HUES64 (cell line): ENCODE measurements around the gene PROSER3. TPM values are rescaled to one million over a fixed set of nuclear protein-coding genes. Genes with fewer than 3 reads are reported as not detected.
A peak's percentile ranks its signal among the peaks of the same experiment; 100 is the strongest.

Experiments used
- H3K27ac ChIP-seq: 2 replicates; pipeline ENCODE4 v1.7.0; 2013; ENCODE audit warnings: low read depth, low read length, inconsistent platforms
- H3K27me3 ChIP-seq: 2 replicates; pipeline ENCODE4 v1.6.1; 2013; ENCODE audit warnings: mild to moderate bottlenecking, low read length; ENCODE audit not compliant: insufficient read depth
- H3K36me3 ChIP-seq: 2 replicates; pipeline ENCODE4 v1.6.1; 2013; ENCODE audit warnings: mild to moderate bottlenecking, low read length; ENCODE audit not compliant: insufficient read depth
- H3K4me1 ChIP-seq: 2 replicates; pipeline ENCODE4 v1.6.1; 2013; ENCODE audit warnings: mild to moderate bottlenecking, low read length, moderate library complexity; ENCODE audit not compliant: insufficient read depth
- H3K4me3 ChIP-seq: 2 replicates; pipeline ENCODE4 v1.5.1; 2013; ENCODE audit warnings: mild to moderate bottlenecking, low read length, moderate library complexity
- H3K9ac ChIP-seq: 2 replicates; pipeline ENCODE4 v1.6.1; 2013; ENCODE audit warnings: mild to moderate bottlenecking, low read depth, low read length
- H3K9me3 ChIP-seq: 2 replicates; pipeline ENCODE4 v1.6.1; 2013; ENCODE audit warnings: low read depth, low read length; ENCODE audit not compliant: insufficient read depth
- WGBS: fragments of 150-250, 120-280 bp; methylation state at CpG from one replicate; pipeline ENCODE4 v1.1.7; 2013; ENCODE audit warnings: missing lambda C conversion rate; 5-methylcytosine and 5-hydroxymethylcytosine counted together
- polyA plus RNA-seq, 2 experiments: library from polyadenylated mRNA; stranded (reverse); fragments of 50-300 nt; gene quantifications; one replicate each; pipeline ENCODE4 v1.2.3, GENCODE V29; 2013

The PROSER3 gene
- 13.1 TPM for polyA plus RNA-seq (2013, experiment 1 of 2)
- polyA plus RNA-seq (2013, experiment 2 of 2): 21.7 TPM

- WGBS: under 1% methylated on average over 53 of the region's 53 CpGs
- Histone ChIP-seq H3K9me3 (no peaks in the 10 kb centered on the region), H3K4me3 (peak within 1 kb of the TSS; percentile 98), H3K4me1 (peaks cover 9% of the 10 kb centered on the region; the same call in 1 of the 2 replicates), H3K27ac (peak within 1 kb of the TSS; percentile 92), H3K36me3 (peaks cover 26% of the 10 kb centered on the region), H3K27me3 (peaks cover 19% of the 10 kb centered on the region), H3K9ac (peak within 1 kb of the TSS; percentile 92)
These were observed at the start of gene PROSER3 for GRCh38 chr19:35757749-35758608. TSS of gene PROSER3 (plus strand) at chr19:35758176. CDS start at chr19:35758216, 40 bp downstream.

DNA sequence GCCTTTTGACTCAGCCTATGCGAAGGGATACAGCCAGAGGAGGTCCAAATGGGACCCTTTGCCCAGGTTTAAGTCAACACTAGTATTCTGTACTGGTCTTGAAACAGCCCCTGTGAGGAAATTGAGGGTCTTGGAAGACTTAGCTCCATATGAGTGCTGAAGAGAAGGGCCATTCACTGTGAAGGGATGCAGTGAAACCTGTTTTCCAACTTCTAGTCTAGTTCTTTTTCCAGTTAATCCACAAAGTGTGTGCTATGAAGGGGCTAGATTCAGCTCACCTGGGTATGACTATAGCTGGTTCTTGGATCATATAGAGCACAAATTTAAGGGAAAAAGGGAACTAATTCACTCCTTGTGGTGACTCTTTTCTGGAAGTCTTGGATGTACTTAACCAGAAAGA lies 49.6 kb upstream of the PROSER3 start:
- no peak overlapping the region for H3K9ac ChIP-seq
- H3K36me3 ChIP-seq: no peaks in the 10 kb centered on the region
- no peak overlapping the region for H3K27ac ChIP-seq
- H3K4me3 ChIP-seq: no peak overlapping the region
- H3K9me3 ChIP-seq: no peaks in the 10 kb centered on the region
- H3K27me3 ChIP-seq: peaks cover 19% of the 10 kb centered on the region
- H3K4me1 ChIP-seq: peaks cover 5% of the 10 kb centered on the region; the same call in 1 of the 2 replicates
- WGBS: 93% methylated on average over 1 of the region's 1 CpG

DNA sequence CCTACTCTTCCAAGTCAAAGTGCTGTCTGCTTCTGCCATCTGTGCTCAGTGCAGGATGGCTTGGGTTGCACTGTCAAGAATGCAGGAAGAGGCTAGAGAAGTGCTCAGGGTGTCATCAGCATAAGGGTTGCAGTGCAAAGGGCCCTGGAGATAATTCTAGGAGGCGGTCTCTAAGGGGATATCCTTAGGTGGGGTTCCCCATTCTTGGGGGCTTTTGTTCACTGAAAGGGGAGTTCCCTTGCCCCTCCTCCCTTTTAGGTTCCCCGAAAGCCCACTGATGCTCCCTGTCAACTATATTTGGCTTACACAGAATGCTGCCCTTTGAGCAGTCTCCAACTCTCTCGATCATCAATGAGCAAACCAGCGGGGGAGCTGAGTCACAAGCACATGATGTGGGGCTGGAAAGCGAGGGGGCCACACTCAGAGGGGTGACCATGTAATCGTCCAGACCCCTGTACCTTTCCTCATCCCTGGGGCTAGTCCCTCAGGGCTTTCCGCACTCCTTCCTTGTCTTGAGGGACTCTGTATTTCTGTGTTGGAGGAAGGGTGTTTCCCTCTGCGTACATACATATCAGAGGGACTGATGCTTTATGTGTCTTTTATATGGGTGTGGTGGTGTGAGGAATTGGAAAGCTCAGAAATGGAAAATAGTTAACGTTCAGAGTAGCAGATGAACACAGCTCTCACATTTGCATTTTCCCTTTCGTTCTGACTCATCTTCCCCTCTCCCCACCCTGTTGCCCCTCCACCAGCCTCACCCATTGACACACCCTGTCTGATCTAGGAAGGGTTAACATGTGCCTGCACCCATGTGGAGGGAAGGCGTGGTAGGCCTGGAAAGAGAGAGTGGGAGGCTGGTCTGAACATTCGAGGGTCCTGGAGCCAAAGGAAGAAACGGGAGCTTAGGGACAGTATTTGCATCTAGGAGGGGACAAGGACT lies 46.9 kb upstream of the PROSER3 start:
- WGBS: 40% methylated on average over 13 of the region's 13 CpGs
- no peaks in the 10 kb centered on the region for H3K9me3 ChIP-seq
- H3K36me3 ChIP-seq: no peaks in the 10 kb centered on the region
- H3K27ac ChIP-seq: no peak overlapping the region
- H3K9ac ChIP-seq: no peak overlapping the region
- peaks cover 21% of the 10 kb centered on the region for H3K4me1 ChIP-seq
- no peak overlapping the region for H3K4me3 ChIP-seq
- peaks cover 4% of the 10 kb centered on the region; the same call in 1 of the 2 replicates for H3K27me3 ChIP-seq

DNA sequence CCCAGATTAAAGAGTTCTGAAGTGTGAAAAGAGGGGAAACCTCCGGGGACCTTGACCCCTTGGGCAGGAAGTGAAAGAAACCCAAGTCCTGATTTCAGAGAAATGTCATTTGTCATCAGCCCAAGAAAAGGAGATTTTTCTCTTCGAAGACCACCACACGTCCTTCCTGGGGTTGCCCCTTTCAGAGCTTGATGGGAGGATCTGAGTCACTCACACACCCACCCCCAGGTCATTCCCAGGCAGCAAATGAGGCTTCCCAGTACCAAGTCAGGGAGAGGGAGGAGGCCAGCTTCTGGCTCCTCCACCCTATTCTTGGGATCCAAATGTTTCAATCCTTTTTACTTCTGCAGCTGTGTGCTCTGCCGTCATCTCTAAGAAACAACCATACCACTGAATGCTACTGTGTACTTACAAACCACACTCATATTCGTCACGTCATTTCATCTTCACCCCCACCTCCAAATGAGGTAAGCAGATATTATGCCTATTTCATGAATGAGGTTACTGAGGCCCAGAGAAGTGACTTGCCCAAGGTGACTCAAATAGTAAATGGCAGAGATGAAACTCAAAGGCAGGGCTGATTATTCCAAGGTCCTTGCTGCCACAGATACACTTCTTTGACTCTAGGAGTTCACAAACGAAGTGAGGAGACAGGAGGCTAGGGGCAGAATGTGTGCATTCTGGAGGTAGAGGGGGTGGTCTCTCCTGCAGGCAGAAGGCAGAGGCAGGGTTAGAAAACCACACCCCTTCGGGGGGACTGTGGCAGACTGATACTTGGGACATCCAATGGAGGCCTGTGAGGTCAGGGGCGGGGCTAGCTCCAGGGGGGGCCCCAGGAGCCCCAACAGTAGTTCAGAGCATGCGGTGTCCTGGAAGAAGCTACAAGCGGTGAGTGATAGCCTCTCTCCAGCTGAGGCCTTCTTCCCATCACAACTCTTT lies 45.1 kb upstream of the PROSER3 start:
- Histone ChIP-seq H3K36me3 (no peaks in the 10 kb centered on the region), H3K27ac (no peak overlapping the region), H3K4me1 (peaks cover 21% of the 10 kb centered on the region), H3K4me3 (no peak overlapping the region), H3K9me3 (no peaks in the 10 kb centered on the region), H3K27me3 (peaks cover 4% of the 10 kb centered on the region; the same call in 1 of the 2 replicates), H3K9ac (no peak overlapping the region)
- 83% methylated on average over 11 of the region's 11 CpGs for WGBS

DNA sequence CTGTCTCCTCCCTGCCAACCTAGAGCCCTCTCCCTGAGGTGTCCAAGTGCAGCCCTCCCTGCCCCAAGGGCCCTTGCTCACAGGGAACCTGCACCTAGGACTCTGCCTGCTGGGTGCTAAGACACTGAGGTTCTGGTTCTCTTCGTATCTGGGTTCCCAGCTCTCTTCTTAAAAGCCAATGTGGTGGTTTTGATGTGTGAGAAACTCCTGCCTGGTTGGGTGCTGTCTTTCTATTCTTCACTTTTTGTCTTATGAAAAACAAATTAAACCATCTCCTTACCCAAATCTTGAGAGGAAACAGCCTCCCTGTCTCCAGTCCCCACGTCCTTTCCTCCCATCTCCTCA lies 44.5 kb upstream of the PROSER3 start:
- no peak overlapping the region for H3K4me3 ChIP-seq
- H3K9ac ChIP-seq: no peak overlapping the region
- no peaks in the 10 kb centered on the region for H3K36me3 ChIP-seq
- WGBS: 86% methylated on average over 2 of the region's 2 CpGs
- no peaks in the 10 kb centered on the region for H3K9me3 ChIP-seq
- no peak overlapping the region for H3K27ac ChIP-seq
- peaks cover 4% of the 10 kb centered on the region; the same call in 1 of the 2 replicates for H3K27me3 ChIP-seq
- peaks cover 21% of the 10 kb centered on the region for H3K4me1 ChIP-seq

- Histone ChIP-seq H3K9ac (no peak overlapping the region), H3K9me3 (no peaks in the 10 kb centered on the region), H3K4me3 (no peak overlapping the region), H3K27me3 (peaks cover 4% of the 10 kb centered on the region; the same call in 1 of the 2 replicates), H3K36me3 (no peaks in the 10 kb centered on the region), H3K27ac (no peak overlapping the region), H3K4me1 (peaks cover 23% of the 10 kb centered on the region)
- WGBS: 89% methylated on average over 12 of the region's 12 CpGs
These were observed 44.0 kb upstream of the PROSER3 start for GRCh38 chr19:35713904-35714495.

DNA sequence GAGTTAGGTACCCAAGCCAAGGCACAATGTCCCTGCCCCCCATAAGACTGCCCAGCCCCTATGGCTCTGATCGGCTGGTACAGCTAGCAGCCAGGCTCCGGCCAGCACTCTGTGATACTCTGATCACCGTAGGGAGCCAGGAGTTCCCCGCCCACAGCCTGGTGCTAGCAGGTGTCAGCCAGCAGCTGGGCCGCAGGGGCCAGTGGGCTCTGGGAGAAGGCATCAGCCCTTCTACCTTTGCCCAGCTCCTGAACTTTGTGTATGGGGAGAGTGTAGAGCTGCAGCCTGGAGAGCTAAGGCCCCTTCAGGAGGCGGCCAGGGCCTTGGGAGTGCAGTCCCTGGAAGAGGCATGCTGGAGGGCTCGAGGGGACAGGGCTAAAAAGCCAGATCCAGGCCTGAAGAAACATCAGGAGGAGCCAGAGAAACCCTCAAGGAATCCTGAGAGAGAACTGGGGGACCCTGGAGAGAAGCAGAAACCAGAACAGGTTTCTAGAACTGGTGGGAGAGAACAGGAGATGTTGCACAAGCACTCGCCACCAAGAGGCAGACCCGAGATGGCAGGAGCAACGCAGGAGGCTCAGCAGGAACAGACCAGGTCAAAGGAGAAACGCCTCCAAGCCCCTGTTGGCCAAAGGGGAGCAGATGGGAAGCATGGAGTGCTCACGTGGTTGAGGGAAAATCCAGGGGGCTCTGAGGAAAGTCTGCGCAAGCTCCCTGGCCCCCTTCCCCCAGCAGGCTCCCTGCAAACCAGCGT lies 43.2 kb upstream of the PROSER3 start:
- peak overlapping the region; percentile 78; the same call in 1 of the 2 replicates for H3K4me3 ChIP-seq
- H3K9me3 ChIP-seq: no peaks in the 10 kb centered on the region
- H3K36me3 ChIP-seq: no peaks in the 10 kb centered on the region
- peaks cover 26% of the 10 kb centered on the region for H3K4me1 ChIP-seq
- WGBS: 62% methylated on average over 14 of the region's 14 CpGs
- no peak overlapping the region for H3K27ac ChIP-seq
- H3K9ac ChIP-seq: peak overlapping the region; percentile 27; the same call in 1 of the 2 replicates
- H3K27me3 ChIP-seq: peaks cover 4% of the 10 kb centered on the region; the same call in 1 of the 2 replicates

GRCh38 chr19:35715355-35715809 lies 42.6 kb upstream of the PROSER3 start:
- H3K27me3 ChIP-seq: peaks cover 4% of the 10 kb centered on the region; the same call in 1 of the 2 replicates
- peak overlapping the region; percentile 78 for H3K4me3 ChIP-seq
- H3K9me3 ChIP-seq: no peaks in the 10 kb centered on the region
- 77% methylated on average over 7 of the region's 7 CpGs for WGBS
- H3K27ac ChIP-seq: no peak overlapping the region
- H3K36me3 ChIP-seq: peaks cover 6% of the 10 kb centered on the region
- H3K4me1 ChIP-seq: peaks cover 26% of the 10 kb centered on the region
- peak overlapping the region; percentile 81; the same call in 1 of the 2 replicates for H3K9ac ChIP-seq

GRCh38 chr19:35715981-35716800 lies 41.8 kb upstream of the PROSER3 start:
- 4% methylated on average over 52 of the region's 52 CpGs for WGBS
- Histone ChIP-seq H3K27ac (peak overlapping the region; percentile 77), H3K9me3 (no peaks in the 10 kb centered on the region), H3K4me3 (peak overlapping the region; percentile 78), H3K27me3 (peaks cover 4% of the 10 kb centered on the region; the same call in 1 of the 2 replicates), H3K9ac (peak overlapping the region; percentile 81), H3K4me1 (peaks cover 21% of the 10 kb centered on the region), H3K36me3 (peaks cover 11% of the 10 kb centered on the region)
